Adrenal gland (tissue), 12 donors: ENCODE data around the gene NUP133. TPM values are rescaled to one million over a fixed set of nuclear protein-coding genes. Genes with fewer than 3 reads are reported as not detected.
"Not testable (repeated sequence)": the region's sequence is repeated elsewhere in the genome, so short reads cannot be mapped to it uniquely, and the experiment has no call there.

Source experiments
- DNase-seq, 7 donors: peaks; one replicate each; pipeline ENCODE4 v3.0.0-alpha.2; 2019 to 2020
- H3K27ac ChIP-seq, 5 donors: fragments of 200-600 bp; sonication (generic) in 4 of 5; 1 replicate in 3 of 5; 2 replicates in 2 of 5; pipeline versions ENCODE4 v1.5.1 to v1.8.0; 2016 to 2020; ENCODE audit warnings: mild to moderate bottlenecking in 1 of 5
- H3K27me3 ChIP-seq: fragments of 200-600 bp; 2 replicates; pipeline ENCODE4 v1.8.0; 2021
- H3K36me3 ChIP-seq, 2 donors: fragments of 200-600 bp; replicated peaks in 1 of 2; 1 replicate in 1 of 2; 2 replicates in 1 of 2; pipeline versions ENCODE4 v1.5.1 to v1.8.0; 2018 to 2022
- H3K4me1 ChIP-seq, 2 donors: fragments of 200-600 bp; replicated peaks in 1 of 2; 1 replicate in 1 of 2; 2 replicates in 1 of 2; pipeline versions ENCODE4 v1.5.1 to v1.8.0; 2018 to 2021
- H3K4me3 ChIP-seq, 4 donors: fragments of 200-600 bp; sonication (generic) in 3 of 4; one replicate each; pipeline ENCODE4 v1.5.1; 2016 to 2018
- H3K9me3 ChIP-seq, 3 donors: fragments of 200-600 bp; sonication (generic) in 1 of 3; replicated peaks in 1 of 3; 1 replicate in 2 of 3; 2 replicates in 1 of 3; pipeline versions ENCODE4 v1.5.1 to v1.8.0; 2016 to 2021
- CTCF ChIP-seq, 6 experiments: fragments of 450-650 bp in 4 of 6; fragments of 200-600 bp in 2 of 6; sonication (generic) in 1 of 6; IDR thresholded peaks; 1 replicate in 5 of 6; 2 replicates in 1 of 6; pipeline versions ENCODE4 v1.5.1 to v1.8.0; 2016 to 2021; ENCODE audit warnings: antibody characterized with exemption in 6 of 6, mild to moderate bottlenecking in 2 of 6, moderate library complexity in 1 of 6
- POLR2A ChIP-seq, 2 donors: fragments of 450-650 bp; IDR thresholded peaks; one replicate each; pipeline ENCODE4 v1.6.1; 2017; ENCODE audit warnings: antibody characterized with exemption in 2 of 2, mild to moderate bottlenecking in 2 of 2, moderate library complexity in 1 of 2
- WGBS, 4 donors: extraction: QIAGEN DNeasy Blood & Tissue Kit in 2 of 4; methylation state at CpG; one replicate each; pipeline versions ENCODE4 v1.1.5 to v1.1.7; 2013 to 2017; 5-methylcytosine and 5-hydroxymethylcytosine counted together
- intact Hi-C, 2 donors: fragments of 100-400 bp; cut with DNase I; formaldehyde crosslinking; loops; one replicate each; pipeline versions ENCODE4 v1.14.1 to v1.15.0; 2022 to 2023
- polyA plus RNA-seq, 3 donors: library from polyadenylated mRNA; stranded (reverse); fragments of 200-250 nt in 2 of 3; fragments of 350-450 nt in 1 of 3; fragmentation: Illumina TruSeq in 1 of 3; extraction: RNeasy Lipid Tissue Mini Kit (QIAGEN cat#74804) in 1 of 3; gene quantifications; one replicate each; pipeline ENCODE4 v1.2.3, GENCODE V29; 2013 to 2014
- total RNA-seq, 9 donors: library from RNA; depleted of rRNA in 4 of 9; stranded (reverse); fragments of >200 nt in 4 of 9; fragments of 120-200 nt in 1 of 9; fragmentation: NEBNext Ultra II Directional in 1 of 9; extraction: Animal tissue kit (Norgen Biotek cat#: 25700) in 1 of 9; gene quantifications; one replicate each; pipeline versions ENCODE4 v1.1.0 to v1.2.4, GENCODE V29; 2013 to 2023
- donor health status: healthy with polysubstance abuse.
- donor health status: Bipolar disorder and iron deficiency.
- donor health status: DM: yes; HTN: yes; CAD: no.
- donor health status: DM: no; HTN: no; CAD: no.
- donor health status: DM: no; HTN: no; CAD: no.
- donor health status: DM: yes; HTN: yes; CAD: no.

NUP133 gene
- total and polyA plus RNA-seq, 12 donors: 9.8 to 48.5 (median 31.9) TPM

DNA sequence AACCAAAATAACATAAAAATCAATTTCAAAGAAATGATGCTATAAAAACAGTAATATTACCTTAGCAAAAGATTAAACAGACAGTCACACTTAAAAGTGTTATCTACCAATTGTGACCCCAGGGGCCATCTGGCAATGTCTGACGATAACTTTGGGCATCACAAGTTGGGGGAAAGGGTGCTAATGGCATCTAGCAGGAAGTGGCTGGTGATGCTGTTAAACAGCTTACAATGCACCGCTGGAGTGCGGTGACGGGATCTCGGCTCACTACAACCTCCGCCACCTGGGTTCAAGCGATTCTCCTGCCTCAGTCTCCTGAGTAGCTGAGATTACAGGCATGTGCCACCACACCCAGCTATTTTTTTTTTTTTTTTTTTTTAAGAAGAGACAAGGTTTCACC, 27.6 kb downstream of the NUP133 start:
- Histone ChIP-seq H3K27ac (no peak overlapping the region), H3K27me3 (no peaks in the 10 kb centered on the region), H3K9me3 (no peaks in the 10 kb centered on the region), H3K36me3 (peaks cover 0 to 52% of the 10 kb centered on the region in 2 donors), H3K4me1 (no peaks in the 10 kb centered on the region), H3K4me3 (no peak overlapping the region)
- TF ChIP-seq POLR2A (IDR thresholded peaks at IDR 0.05) (no peak), CTCF (IDR thresholded peaks at IDR 0.05) (no peak)
- intact Hi-C loops: loop anchor here (5.0 kb wide), 1 partner anchor 223 kb away; no protein-coding TSS in a partner anchor
- 87 to 94% (median 92%) methylated on average over 7 of the region's 7 CpGs for WGBS, 4 donors
- DNase-seq: no peak

- H3K27ac ChIP-seq: no peak overlapping the region
- no peak overlapping the region for H3K4me3 ChIP-seq
- H3K4me1 ChIP-seq: no peaks in the 10 kb centered on the region
- no peak for DNase-seq
- H3K9me3 ChIP-seq: no peaks in the 10 kb centered on the region
- 71 to 79% (median 75%) methylated on average over 10 of the region's 10 CpGs for WGBS, 4 donors
- no peaks in the 10 kb centered on the region for H3K27me3 ChIP-seq
- TF ChIP-seq POLR2A (IDR thresholded peaks at IDR 0.05) (no peak), CTCF (IDR thresholded peaks at IDR 0.05) (no peak)
- intact Hi-C loops: loop anchor here (5.0 kb wide), 1 partner anchor 223 kb away; no protein-coding TSS in a partner anchor
- H3K36me3 ChIP-seq: peaks cover 0 to 52% of the 10 kb centered on the region in 2 donors
Measured at GRCh38 chr1:229479660-229480399, 28.3 kb downstream of the NUP133 start.

- H3K27ac ChIP-seq: no peak overlapping the region
- H3K36me3 ChIP-seq: peaks cover 0 to 52% of the 10 kb centered on the region in 2 donors
- intact Hi-C loops: no loop called here
- H3K4me1 ChIP-seq: no peaks in the 10 kb centered on the region
- H3K9me3 ChIP-seq: no peaks in the 10 kb centered on the region
- no peak overlapping the region for H3K4me3 ChIP-seq
- H3K27me3 ChIP-seq: no peaks in the 10 kb centered on the region
- 82 to 94% (median 91%) methylated on average over 1 of the region's 1 CpG for WGBS, 4 donors
- DNase-seq: no peak
- TF ChIP-seq POLR2A (IDR thresholded peaks at IDR 0.05) (no peak), CTCF (IDR thresholded peaks at IDR 0.05) (no peak)
Measured at GRCh38 chr1:229478852-229479251, 29.3 kb downstream of the NUP133 start.

DNA sequence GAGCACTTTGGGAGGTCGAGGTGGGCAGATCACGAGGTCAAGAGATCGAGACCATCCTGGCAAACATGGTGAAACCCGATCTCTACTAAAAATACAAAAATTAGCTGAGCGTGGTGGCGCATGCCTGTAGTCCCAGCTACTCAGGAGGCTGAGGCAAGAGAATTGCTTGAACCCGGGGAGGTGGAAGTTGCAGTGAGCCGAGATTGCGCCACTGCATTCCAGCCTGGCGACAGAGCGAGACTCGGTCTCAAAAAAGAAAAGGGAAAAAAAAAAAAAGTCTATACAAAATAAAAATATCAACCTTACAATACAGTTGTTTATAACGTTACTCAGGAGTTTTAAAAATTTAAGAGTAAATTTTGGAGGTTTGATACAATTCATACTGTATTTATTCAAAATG, 32.3 kb downstream of the NUP133 start:
- H3K36me3 ChIP-seq: peaks cover 0 to 35% of the 10 kb centered on the region in 2 donors
- intact Hi-C loops, H3K4me3 ChIP-seq, DNase-seq, H3K27me3 ChIP-seq, H3K9me3 ChIP-seq, H3K27ac ChIP-seq, H3K4me1 ChIP-seq: not testable (repeated sequence)
- WGBS, 4 donors: 93 to 96% (median 93%) methylated on average over 13 of the region's 13 CpGs

GRCh38 chr1:229474509-229474908, 33.6 kb downstream of the NUP133 start:
- no peak overlapping the region for H3K4me3 ChIP-seq
- peaks cover 0 to 48% of the 10 kb centered on the region in 2 donors for H3K36me3 ChIP-seq
- WGBS, 4 donors: 94 to 100% (median 98%) methylated on average over 2 of the region's 2 CpGs
- H3K27ac ChIP-seq: no peak overlapping the region
- H3K4me1 ChIP-seq: no peaks in the 10 kb centered on the region
- H3K9me3 ChIP-seq: no peaks in the 10 kb centered on the region
- no peak for TF ChIP-seq POLR2A (IDR thresholded peaks at IDR 0.05)
- no peak for TF ChIP-seq CTCF (IDR thresholded peaks at IDR 0.05)
- intact Hi-C loops: no loop called here
- no peak for DNase-seq
- H3K27me3 ChIP-seq: no peaks in the 10 kb centered on the region
